GM19463 (cell line): ENCODE measurements around the gene LIN9.

Experiments
- ATAC-seq: cut with Tn5 transposase; IDR thresholded peaks from one replicate; pipeline ENCODE4 v1.9.1; 2021; ENCODE audit warnings: mild to moderate bottlenecking, moderate library complexity; ENCODE audit not compliant: unreplicated experiment

Gene LIN9

DNA sequence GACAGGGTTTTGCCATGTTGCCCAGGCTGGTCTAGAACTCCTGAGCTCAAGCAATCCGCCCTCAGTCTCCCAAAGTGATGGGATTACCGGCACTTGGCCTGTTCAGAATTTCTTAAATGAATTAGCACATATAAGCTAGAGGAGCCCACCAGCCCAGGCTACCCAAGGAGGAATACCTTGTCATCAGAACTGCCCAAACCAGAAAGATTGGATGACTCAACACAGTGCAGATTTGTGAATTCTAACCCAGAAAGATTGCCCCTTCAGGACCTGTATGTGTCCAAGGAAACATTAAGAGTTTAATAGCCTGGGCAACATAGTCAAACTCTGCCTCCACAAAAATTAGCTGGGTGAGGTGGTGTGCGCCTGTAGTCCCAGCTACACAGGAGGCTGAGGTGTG lies 14.0 kb upstream of the LIN9 start:
- no peak for ATAC-seq

DNA sequence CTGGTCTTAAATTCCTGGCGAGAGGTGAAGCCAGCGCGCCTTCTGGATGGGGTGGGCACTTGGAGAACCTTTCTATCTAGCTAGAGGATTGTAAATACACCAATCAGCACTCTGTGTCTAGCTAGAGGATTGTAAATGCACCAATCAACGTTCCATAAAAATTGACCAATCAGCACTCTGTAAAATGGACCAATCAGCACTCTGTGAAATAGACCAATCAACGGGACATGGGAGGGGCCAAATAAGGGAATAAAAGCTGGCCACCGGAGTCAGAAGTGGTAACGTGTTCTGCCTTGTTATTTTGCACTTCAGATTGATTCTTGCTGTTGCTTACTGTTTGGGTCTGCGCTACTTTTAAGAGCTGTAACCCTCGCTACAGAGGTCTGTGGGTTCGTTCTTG lies 12.0 kb upstream of the LIN9 start:
- ATAC-seq, result no peak

GRCh38 chr1:226318471-226318870 lies 9.5 kb upstream of the LIN9 start:
- no peak for ATAC-seq

- ATAC-seq, result no peak
Observed at GRCh38 chr1:226314055-226314454, 5.1 kb upstream of the LIN9 start.

DNA sequence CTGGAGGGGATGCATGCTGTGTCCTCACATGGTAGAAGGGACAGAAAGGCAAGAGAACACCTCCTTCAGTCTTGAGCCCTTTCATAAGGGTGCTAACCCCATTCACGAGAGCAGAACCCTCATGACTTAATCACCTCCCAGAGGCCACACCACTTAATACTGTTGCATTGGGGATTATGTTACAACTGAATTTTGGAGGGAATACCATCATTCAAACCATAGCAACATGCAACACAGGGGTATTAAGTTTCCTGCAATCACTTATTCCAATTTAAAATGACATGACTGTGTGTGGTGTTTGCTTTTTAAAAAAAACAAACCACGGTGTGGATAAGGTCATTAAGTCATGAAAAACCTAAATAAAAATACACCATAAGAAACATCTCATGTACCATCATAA lies 3.1 kb upstream of the LIN9 start:
- ATAC-seq, result no peak

GRCh38 chr1:226311376-226311775 lies 2.4 kb upstream of the LIN9 start:
- ATAC-seq, result no peak

- no peak for ATAC-seq
Observed at GRCh38 chr1:226310637-226311195, 1.8 kb upstream of the LIN9 start.

DNA sequence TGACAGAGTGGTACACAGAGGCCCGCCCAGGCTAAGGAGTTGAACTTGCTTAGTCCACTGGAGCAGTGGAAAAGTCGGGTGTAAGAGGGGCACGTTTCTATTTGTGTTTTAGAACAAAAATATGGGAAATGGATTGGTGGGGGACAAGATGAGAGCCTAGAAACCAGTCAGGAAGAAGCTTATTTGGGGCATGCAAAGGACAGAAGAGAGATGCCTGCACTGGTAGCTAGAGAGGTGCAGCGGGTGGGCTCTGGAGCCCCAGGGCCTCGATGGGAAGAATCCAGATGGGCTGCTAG lies 1.2 kb upstream of the LIN9 start:
- no peak for ATAC-seq

DNA sequence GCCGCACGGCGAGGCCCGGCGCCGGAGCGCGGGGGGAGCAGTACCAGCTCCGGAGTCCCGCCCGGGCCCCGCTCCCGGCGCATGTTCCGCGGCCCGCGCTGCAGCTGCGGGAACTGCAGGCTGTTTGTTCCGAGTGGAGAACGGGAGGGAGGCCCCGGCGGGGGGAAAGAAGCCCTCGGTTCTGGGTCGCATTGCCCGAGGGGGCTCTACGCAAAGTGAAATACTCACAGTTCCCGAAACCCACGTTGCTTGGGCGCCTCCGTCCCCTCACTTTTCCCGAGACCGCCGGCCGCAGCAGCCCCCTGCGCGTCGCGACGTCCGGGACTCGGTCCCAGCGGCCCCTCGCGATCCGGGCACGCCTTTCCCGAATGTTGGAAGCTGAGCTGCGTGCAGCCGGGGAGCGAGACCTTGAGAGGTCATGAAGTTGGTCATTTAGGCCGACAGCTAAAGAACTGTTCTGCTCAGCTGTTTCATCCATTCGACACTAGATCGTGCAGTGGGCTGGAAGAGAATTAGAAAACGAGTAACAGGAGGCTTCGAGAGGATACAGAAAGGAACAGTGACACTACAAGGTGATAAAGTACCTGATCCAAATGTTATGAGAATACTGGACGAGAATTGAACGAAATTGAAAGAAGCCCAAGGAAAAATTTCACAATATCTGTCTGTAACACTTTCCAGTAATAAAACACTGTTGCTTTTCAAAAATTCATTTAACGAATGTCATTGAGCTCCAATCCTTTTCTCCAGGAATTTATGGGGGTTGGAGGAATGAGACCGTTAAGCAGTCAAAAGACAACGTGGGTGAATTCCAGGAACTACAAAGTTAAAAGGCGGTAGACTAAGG lies 657 bp upstream of the LIN9 start:
- no peak for ATAC-seq

DNA sequence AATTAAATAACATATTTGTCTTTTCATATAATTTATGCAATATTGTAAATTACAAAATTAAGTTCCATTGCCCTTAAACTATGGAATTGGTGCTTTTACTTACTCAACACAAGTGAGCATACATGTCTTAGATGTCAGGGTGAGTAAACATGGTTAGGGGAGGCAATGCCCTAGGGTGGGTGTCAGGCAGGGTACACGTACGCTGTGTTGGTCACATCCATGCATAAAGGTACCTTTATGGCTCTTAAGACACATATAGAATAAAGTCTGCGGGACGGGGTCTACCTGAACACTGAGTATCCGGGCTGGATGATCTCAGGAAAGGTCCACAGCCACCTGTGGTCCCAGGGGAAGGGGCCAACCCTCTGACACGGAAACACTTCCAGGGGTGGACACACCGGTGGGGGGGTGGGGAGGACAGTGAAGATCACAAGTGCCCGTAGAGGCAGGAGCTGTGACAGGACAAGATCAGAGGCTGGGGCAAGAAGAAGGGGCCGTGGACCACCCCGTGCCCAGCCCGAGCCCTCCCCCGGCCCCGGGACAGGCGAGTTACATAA lies 720 bp downstream of the LIN9 start:
- no peak for ATAC-seq

GRCh38 chr1:226306425-226306824 lies 2.5 kb downstream of the LIN9 start:
- ATAC-seq, result no peak

DNA sequence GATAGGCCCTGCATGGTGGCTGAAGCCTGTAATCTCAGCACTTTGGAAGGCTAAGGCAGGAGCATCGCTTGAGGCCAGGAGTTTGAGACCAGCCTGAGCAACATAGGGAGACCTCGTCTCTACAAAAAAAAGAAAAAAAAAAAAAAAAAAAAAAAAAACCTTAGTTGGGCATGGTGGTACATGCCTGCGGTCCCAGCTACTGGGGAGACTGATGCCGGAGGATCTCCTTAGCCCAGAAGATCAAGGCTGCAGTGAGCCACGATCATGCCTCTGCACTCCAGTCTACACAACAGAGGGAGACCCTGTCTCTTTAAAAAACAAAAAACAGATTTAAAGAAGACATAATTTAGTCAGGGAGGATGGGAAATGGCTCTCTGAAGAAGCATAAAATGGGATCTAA lies 3.8 kb downstream of the LIN9 start:
- no peak for ATAC-seq

DNA sequence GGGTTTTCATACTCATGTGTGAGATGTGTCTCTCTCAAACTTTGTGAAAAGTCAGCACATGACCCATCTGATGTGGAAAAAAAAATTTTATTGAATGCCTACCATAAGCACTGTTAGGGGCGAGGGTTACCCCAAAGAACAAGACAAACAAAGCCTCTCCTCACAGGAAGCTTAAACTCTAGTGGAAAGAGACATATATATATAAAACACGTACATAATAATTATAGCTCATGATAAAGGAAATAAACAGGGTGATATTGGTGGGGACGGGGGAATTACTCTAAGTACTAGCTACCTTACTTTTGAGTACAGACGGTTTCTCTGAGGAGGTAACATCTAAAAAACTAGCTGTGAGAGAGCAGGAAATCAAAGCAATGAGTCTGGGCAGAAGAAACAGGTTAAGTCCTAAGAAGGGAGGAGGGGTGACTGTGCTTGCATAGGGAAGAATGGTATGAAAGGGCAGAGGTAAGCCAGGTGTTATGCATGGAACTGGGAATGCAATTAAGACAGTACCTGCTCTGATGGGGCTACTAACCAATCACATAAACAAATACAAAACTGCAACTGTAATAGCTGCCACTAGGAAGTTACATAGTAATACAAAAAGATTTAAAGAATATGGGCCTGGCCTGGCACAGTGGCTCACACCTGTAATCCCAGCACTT lies 4.5 kb downstream of the LIN9 start:
- no peak for ATAC-seq

DNA sequence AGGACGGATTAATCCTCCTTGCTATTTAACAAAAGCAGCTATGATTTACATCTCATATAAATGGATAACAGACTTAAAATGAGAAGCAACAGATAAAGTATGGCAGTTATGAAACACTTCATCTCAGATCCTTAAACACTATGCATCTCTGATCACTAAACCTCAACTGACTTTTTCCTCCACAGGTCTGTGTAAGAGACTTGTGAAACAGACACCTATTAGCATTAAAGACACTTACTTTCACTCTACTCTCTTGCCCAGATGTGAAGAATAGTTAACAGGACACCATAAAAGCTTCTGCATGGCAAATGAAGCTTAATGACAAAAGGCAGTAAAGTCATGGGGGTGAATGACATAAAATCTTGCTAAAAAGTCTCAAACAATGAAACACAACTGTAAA lies 6.2 kb downstream of the LIN9 start:
- no peak for ATAC-seq

DNA sequence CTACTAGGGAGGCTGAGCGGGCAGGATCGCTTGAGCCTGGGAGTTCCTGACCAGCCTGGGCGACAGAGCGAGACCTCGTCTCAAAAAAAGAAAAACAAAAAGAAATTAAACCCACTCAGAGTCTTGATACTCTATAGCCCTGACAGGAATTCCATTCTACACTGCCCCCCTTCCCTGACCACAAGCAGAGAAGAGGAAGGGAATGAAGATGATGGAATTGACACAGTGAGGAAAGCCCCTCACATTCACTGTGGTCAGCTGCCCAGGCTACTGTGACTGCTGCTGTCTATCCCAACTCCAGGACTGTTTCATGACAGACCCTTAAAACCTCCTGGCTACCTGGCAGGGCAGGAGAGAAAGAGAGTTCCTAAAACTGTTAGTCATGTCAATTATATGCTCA lies 12.1 kb downstream of the LIN9 start:
- ATAC-seq, result no peak

DNA sequence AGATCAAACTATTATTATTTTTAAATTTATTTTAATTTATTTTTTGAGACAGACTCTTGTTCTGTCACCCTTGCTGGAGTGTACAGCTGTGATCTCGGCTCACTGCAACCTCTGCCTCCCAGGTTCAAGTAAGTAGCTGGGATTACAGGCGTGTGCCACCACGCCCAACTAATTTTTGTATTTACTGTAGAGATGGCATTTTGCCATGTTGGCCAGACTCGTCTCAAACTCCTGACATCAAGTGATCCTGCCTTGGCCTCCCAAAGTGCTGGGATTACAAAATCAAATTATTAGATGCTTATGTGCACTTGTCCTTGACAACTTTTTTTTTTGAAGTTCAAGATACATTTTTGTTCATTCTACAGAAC lies 15.4 kb downstream of the LIN9 start:
- no peak for ATAC-seq

- no peak for ATAC-seq
Observed at GRCh38 chr1:226292874-226293552, 16.0 kb downstream of the LIN9 start.

- no peak for ATAC-seq
Observed at GRCh38 chr1:226287587-226287986, 21.4 kb downstream of the LIN9 start.

GRCh38 chr1:226281058-226281457 lies 27.9 kb downstream of the LIN9 start:
- no peak for ATAC-seq

DNA sequence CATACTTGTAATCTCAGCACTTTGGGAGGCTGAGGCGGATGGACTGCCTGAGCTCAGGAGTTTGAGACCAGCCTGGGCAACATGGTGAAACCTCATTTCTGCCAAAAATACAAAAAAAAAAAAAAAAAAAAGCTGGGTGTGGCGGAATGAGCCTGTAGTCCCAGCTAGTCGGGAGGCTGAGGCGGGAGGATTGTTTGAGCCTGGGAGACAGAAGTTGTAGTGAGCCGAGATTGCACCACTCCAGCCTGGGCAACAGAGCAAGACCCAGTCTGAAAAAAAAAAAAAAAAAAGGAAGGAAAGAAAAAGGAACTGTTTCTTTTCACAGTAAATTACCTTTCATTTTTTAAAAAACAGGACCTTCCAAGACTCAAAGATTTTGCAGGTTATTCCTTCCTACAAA lies 29.5 kb downstream of the LIN9 start:
- ATAC-seq, result no peak

- ATAC-seq, result no peak
Observed at GRCh38 chr1:226277897-226278296, 31.1 kb downstream of the LIN9 start.

DNA sequence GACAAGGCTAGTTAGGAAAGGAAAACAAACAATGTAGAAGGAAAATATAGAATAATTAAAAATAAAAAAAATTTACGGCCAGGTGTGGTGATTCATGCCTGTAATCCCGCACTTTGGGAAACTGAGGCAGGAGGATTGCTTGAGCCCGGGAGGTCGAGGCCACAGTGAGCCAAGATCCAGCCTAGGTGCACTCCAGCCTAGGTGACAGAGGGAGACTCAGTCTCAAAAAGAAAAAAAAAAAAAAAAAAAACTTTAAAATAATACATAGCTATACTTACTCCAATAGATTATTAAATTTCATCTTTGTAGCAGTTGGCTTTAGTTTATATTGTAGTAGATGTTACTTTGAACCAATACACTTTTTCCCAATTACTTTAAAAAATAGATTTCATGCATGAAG lies 32.0 kb downstream of the LIN9 start:
- no peak for ATAC-seq
